Bone marrow (tissue), 2 donors: ENCODE results near the gene KCTD3.

Experiments
- DNase-seq, 2 donors: peaks; one replicate each; lab custom pipeline; 2025; lab: John Stamatoyannopoulos, UW

Gene KCTD3

DNA sequence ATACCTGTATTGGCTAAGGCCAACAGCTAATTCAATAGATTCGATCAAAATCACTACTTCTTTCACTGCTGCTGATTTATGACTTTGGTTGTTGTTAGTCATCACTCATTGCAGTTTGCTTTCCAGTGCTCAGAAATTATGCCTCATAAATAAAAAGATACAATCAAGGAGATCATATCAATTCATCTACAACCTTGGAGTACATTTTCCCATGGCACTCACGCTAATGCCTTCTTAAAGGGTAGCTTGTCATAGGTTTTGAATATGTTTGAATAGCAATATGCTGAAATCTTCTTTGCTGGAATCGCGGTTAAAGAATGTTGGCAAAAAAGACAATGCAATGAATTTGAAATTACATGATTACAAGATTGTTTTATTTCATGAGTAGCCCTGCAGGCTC is 89.9 kb downstream of the KCTD3 start:
- DNase-seq: no peak

DNA sequence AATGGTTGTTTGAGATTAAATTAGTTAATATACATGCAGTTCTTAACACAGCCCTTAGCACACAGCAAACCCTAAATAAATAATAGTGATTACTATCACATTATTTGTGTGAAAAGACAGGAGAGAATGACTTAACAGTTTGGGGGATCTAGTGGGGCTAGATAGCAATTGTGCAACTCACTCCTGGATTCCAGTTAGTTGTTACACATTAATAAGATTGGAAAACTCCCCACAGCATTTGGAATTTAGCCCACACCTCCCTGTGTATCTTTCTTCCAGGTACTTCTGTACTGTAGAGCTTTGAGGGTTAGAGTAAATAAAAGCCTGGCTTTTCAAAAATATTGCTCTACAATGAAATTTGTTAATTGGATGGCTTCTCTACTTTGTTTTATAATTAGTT is 93.2 kb downstream of the KCTD3 start:
- DNase-seq: no peak

DNA sequence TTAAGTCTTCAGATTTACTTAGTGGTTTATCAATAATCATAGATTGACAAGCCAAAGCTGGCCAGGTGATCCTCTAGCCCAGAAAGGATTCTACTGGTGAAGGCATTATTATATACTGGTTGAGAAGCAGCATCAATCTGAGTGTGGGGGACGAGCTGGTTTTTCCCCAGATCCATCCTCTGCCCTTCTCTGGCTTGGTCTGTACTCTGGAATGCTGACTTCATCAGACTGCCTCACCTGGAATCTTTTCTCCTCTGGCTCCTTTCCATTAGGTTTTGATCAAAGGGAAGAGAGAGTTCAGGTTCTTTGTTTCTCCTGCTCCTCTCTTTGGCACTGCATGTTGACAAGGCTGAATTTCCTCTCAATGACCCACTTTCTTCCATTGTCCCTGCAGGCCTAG is 93.9 kb downstream of the KCTD3 start:
- DNase-seq: no peak

DNA sequence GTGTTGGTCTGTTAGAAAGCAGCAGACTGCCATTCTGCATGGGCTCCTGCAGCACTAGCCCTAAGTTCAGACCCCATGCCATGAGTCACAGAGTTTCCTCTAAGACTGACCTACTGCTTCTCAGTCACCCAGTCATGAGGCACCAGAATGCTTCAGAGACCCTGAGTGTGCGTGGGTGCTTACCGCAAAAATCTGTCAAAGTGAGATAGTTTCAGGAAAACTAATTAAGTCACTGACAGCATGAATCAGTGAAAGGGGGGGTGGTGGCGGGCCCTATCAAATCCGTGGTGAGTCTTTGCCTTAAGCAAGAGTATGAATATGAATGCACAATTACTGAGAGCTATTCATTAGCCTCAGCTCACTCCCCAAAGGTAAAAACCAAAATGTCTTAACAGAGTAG is 98.1 kb downstream of the KCTD3 start:
- no peak for DNase-seq

DNA sequence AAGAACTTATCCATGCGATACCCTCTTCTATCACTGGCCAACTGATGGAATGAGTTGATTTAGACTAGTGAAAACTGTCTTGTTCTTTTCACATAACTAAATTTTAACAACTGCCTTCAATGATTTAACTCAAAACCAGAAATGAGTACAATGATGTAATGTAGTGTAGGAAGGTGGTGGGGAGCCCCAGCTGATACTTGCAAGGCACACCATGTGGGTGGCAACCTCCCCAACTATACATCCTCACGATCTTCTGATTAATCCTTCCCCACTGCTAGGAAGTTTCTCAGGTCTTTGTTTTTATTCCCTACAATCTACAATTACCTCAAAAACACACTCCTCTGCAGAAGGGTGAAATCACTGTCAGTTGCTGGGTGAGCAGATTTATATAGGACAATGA is 100.7 kb downstream of the KCTD3 start:
- DNase-seq: no peak

DNA sequence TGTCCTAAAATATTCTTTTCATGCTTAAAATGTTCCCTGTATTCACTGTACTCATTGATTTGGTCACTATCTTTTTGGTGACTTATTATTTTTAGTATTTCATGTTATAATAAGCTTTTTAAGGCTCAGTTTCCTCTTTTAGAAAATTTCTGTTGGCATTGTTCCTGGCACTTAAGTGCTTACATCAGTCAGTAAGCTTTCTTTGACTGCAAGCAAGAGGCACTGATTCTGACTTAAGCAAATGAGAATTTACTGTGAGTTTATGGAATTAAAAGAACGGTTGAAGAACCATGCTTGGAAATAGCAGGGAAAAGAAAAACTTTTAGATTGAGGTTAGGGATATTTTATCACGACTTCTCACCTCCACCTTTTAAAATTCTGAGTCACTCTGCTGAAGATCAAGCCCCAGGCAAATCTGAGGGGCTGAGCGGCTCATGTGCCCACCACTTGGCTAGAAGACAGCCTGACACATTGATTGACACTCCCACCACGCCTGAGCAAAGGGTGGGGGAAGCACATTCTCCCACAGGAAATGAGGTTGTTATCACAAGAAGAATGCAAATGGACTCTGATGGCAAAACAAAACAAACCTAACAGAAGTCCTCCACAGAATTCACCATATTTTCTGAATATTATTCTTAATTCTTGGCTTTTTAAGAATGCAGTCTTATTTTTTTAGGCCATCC is 102.8 kb downstream of the KCTD3 start:
- DNase-seq: no peak
